BJ (cell line): ENCODE measurements around the gene ADAMTS12. TPM values are rescaled to one million over a fixed set of nuclear protein-coding genes. Genes with fewer than 3 reads are reported as not detected.
A peak's percentile ranks its signal among the peaks of the same experiment; 100 is the strongest.

Experiments used
- CTCF ChIA-PET: fragments of 350-600 bp; formaldehyde crosslinking; extraction: SDS; loops from one replicate; lab custom pipeline; 2021; ENCODE audit warnings: antibody characterized with exemption, inconsistent platforms; lab: Yijun Ruan, JAX
- POLR2A ChIA-PET: fragments of 300-600 bp; sonication (Branson Sonifier 250); formaldehyde crosslinking; extraction: SDS; loops from one replicate; lab custom pipeline; 2021; ENCODE audit warnings: antibody characterized with exemption; lab: Charles Lee
- DNase-seq: peaks from one replicate; pipeline ENCODE4 v3.0.0-alpha.2; 2011; ENCODE audit warnings: low read depth
- H3K27me3 ChIP-seq: 2 replicates; pipeline ENCODE4 v1.6.0; 2011; ENCODE audit warnings: low read length; ENCODE audit not compliant: control insufficient read depth, insufficient read depth
- H3K36me3 ChIP-seq: 2 replicates; pipeline ENCODE4 v1.5.1; 2011; ENCODE audit warnings: low read length; ENCODE audit not compliant: control insufficient read depth, insufficient read depth
- H3K4me3 ChIP-seq: 2 replicates; pipeline ENCODE4 v1.5.1; 2011; ENCODE audit warnings: low read depth, mild to moderate bottlenecking, control low read depth, low read length
- CTCF ChIP-seq: IDR thresholded peaks from 2 replicates; pipeline ENCODE4 v1.5.1; 2011; ENCODE audit warnings: low read depth, mild to moderate bottlenecking, control low read depth, inconsistent platforms, low read length, moderate library complexity; ENCODE audit not compliant: insufficient read depth
- polyA plus RNA-seq: library from polyadenylated mRNA; depleted of rRNA; stranded (reverse); fragments of >200 nt; gene quantifications from 2 replicates; pipeline ENCODE4 v1.2.3, GENCODE V29; 2011

The ADAMTS12 gene
- polyA plus RNA-seq, 1 experiment, result 25.6 TPM

GRCh38 chr5:33612386-33612785 lies 279.4 kb downstream of the ADAMTS12 start:
- Histone ChIP-seq H3K36me3 (no peaks in the 10 kb centered on the region), H3K4me3 (no peak overlapping the region), H3K27me3 (no peaks in the 10 kb centered on the region)
- ChIA-PET CTCF (interaction anchor here (1.3 kb wide), 1 partner anchor 10 kb away, joined by 4 read pairs; no protein-coding TSS in a partner anchor), POLR2A (no interaction called here)
- no peak for TF ChIP-seq CTCF
- peak; percentile 12 for DNase-seq

- no peaks in the 10 kb centered on the region for H3K27me3 ChIP-seq
- TF ChIP-seq CTCF, result no peak
- POLR2A ChIA-PET, result no interaction called here
- peak; percentile 18 for DNase-seq
- CTCF ChIA-PET, result interaction anchor here (1.3 kb wide), 1 partner anchor 9 kb away, joined by 4 read pairs; no protein-coding TSS in a partner anchor
- H3K36me3 ChIP-seq, result no peaks in the 10 kb centered on the region
- H3K4me3 ChIP-seq, result no peak overlapping the region
Measured at GRCh38 chr5:33611877-33612276, 279.9 kb downstream of the ADAMTS12 start.

- DNase-seq, result no peak
- Histone ChIP-seq H3K36me3 (no peaks in the 10 kb centered on the region), H3K27me3 (no peaks in the 10 kb centered on the region), H3K4me3 (no peak overlapping the region)
- TF ChIP-seq CTCF, result no peak
- CTCF ChIA-PET, result interaction anchor here (1.0 kb wide), 1 partner anchor 21 kb away, joined by 4 read pairs; no protein-coding TSS in a partner anchor
- POLR2A ChIA-PET, result no interaction called here
Measured at GRCh38 chr5:33608344-33609041, 283.3 kb downstream of the ADAMTS12 start.

GRCh38 chr5:33604503-33604902 lies 287.3 kb downstream of the ADAMTS12 start:
- ChIA-PET CTCF (interaction anchor here (0.9 to 1.7 kb wide), 3 partner anchors 10 to 365 kb away, joined by 3 to 6 read pairs (median 3); no protein-coding TSS in a partner anchor), POLR2A (no interaction called here)
- H3K4me3 ChIP-seq, result no peak overlapping the region
- H3K36me3 ChIP-seq, result no peaks in the 10 kb centered on the region
- no peak for TF ChIP-seq CTCF
- DNase-seq, result no peak
- no peaks in the 10 kb centered on the region for H3K27me3 ChIP-seq

GRCh38 chr5:33601881-33602280 lies 289.9 kb downstream of the ADAMTS12 start:
- DNase-seq, result no peak
- Histone ChIP-seq H3K36me3 (no peaks in the 10 kb centered on the region), H3K4me3 (no peak overlapping the region), H3K27me3 (no peaks in the 10 kb centered on the region)
- POLR2A ChIA-PET, result no interaction called here
- TF ChIP-seq CTCF, result no peak
- CTCF ChIA-PET, result interaction anchor here (1.2 kb wide), 1 partner anchor 11 kb away, joined by 4 read pairs; no protein-coding TSS in a partner anchor
